ENCODE data around the gene COL23A1.
"Not testable (repeated sequence)": the region's sequence is repeated elsewhere in the genome, so short reads cannot be mapped to it uniquely, and the experiment has no call there.

The COL23A1 gene

GRCh38 chr5:178496642-178497041 is 93.6 kb downstream of the COL23A1 start:
- DNase-seq: no peak

- DNase-seq: no peak
Measured at GRCh38 chr5:178496214-178496613, 94.0 kb downstream of the COL23A1 start.

DNA sequence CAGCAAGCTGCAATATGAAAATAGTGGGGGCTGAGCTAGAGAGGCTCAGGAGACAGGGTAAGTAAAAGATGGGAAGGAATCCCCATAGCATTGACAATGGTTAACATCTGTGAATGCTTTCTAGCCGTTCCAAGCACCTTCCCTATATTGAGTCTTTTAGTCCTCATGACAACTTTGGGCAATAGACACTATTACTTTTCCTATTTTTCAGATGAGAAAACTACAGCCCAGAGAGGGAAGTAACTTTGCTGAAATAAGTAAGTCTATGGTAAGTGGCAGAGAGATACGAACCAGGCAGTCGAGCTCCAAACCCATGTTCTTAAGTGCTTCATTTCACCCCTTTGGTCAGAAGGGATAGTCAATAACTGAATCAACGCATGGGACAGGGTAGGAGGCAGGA is 94.5 kb downstream of the COL23A1 start:
- no peak for DNase-seq

DNA sequence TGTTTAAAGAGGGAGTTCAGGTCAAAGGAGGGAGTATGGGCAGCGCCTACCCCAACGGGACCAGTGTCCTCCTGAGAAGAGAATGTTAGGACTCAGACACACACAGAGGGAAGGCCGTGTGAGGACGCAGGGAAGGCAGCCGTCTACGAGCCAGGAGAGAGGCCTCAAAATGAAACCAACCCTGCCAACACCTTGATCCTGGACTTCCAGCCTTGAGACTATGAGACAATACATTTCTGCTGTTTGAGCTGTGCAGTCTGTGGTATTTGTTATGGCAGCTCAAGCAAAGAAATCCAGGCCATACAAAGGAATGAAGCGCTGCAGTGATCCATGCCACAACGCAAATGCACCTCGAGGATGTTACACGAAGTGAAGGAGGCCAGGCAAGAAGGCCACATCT is 97.9 kb downstream of the COL23A1 start:
- no peak for DNase-seq

GRCh38 chr5:178490935-178491652 is 99.1 kb downstream of the COL23A1 start:
- DNase-seq: no peak

GRCh38 chr5:178489271-178489976 is 100.8 kb downstream of the COL23A1 start:
- no peak for DNase-seq

DNA sequence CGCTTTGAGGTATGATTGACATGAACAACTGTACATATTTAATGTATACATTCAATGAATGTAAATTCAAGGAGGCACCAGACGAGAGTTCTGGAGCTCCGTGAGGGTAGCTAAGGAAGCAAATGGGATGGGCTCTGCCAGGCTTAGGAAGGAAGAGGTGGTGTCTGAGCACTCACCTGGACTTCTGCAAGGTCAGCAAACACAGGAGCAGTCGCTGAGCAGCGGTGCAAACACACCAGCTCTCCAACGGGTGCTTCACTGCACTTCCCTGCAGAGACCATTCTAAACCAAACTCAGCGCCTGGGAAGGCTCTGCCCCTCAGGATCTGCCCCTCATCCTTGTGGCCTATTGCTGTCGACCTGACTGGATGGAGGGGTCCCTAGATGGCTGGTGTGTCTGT is 101.5 kb downstream of the COL23A1 start:
- DNase-seq: no peak

GRCh38 chr5:178487911-178488600 is 102.1 kb downstream of the COL23A1 start:
- DNase-seq: no peak

DNA sequence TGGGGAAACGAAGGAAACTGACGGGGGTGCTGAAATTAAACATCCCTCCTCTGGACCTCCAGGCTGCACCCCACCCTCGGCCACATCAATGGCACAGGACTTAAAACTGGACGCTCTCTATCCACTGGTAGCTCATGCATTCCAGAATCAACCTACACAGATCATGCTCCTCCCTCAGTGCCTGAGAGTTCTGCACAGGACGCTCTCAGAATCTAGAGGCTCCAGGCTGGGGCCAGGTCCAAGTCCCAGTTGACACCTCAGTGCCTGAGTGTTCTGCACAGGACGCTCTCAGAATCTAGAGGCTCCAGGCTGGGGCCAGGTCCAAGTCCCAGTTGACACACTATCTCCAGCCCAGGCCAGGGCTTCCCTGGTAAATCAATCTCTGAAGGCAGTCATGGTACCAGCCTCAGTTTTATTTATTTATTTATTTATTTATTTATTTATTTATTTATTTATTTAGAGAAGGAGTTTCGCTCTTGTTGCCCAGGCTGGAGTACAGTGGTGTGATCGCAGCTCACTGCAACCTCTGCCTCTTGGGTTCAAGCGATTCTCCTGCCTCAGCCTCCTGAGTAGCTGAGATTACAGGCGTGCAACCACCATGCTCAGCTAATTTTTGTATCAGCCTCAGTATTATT is 103.2 kb downstream of the COL23A1 start:
- DNase-seq: not testable (repeated sequence)

GRCh38 chr5:178486239-178486641 is 104.0 kb downstream of the COL23A1 start:
- no peak for DNase-seq

DNA sequence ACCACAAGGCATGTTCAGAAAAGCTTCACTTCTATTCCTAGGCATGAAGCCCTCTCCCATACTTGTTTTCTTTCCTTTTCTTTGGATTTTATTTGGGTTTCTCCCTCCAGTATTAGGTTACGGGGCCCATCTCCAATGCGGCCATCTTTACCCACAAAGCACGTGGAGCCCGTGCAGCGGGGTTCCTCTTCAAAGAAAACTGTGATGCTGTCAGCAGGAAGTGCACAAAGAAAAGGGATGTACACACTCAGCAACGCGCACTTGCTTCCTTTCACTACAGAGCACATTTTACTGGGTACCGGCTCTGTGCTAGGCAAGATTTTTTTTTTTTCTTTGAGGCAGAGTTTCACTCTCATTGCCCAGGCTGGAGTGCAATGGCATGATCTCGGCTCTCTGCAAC is 106.6 kb downstream of the COL23A1 start:
- peak; percentile 44 for DNase-seq

DNA sequence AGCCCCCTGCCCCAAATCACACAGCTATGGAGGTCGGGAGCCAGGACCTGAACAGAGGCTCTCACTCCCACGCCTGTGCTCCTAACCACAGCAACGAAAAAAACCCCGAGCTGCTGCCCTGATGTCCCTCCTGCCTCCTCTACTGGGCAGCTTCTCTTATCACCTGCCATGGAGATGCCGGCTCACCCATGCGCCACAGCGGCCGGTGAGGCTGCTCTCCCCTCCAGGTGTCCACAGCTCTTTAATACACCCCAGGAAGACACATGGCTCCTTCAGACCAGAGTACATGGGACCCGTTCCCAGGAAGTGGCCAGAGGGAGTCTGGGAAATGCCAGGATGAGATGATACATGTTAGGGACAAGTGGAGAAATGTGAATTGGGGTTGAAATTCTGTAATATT is 110.9 kb downstream of the COL23A1 start:
- no peak for DNase-seq

GRCh38 chr5:178478370-178478769 is 111.8 kb downstream of the COL23A1 start:
- no peak for DNase-seq

- no peak for DNase-seq
Measured at GRCh38 chr5:178477802-178478201, 112.4 kb downstream of the COL23A1 start.

DNA sequence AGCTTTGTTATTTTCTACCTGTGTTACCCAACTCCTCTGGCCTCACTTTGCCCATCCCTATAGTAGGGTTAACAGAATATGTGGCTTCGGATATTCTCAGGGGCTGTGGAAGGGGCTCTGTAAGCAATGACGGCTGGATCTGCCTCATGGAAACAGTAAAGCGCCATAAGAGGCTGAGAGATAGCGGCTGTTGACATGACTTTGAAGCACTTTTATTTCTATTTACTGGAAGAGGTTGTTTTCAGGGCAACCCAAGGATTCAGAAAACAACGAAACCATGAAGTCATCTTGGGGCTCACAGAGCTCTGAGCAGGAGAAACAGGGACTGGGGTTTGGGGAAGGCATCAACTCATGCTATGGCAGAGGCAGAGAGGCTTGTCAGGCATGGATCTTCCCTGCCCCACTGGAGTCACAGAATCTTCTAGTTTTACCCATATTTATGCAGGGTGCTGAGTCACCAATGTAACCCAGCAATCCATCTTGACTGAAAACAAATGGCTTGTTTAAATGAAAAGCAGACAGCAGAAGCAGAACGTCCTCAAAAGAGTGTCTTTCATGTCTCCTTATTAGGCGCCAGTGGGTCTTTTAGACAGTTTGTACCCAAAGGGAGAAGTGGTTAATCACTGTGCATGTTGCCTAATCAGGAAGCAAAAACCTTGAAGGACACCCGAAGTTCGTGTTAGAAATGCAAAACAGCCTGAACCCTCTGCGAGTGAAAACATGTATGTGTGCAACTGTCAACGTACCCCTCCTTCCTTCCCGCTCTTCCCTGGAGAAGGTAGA is 113.0 kb downstream of the COL23A1 start:
- no peak for DNase-seq

DNA sequence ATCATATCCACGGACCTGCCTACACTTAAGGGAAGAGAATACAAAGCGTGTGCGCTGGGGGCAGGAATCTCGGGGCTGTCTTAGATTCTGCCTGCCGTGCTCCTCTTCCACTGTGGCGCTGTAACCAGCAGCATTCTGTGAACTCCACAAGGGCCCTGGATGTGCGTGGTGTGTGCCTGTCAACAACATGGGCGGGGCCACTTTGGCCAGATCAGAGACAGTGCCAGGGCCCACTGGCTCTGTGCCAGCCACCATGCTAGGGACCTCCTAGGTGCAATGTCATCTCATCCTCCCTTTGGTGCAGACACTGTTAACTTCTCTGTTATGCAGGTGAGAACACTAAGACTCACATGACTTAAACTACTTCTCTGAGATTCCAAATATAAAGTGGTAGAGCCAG is 113.7 kb downstream of the COL23A1 start:
- no peak for DNase-seq

DNA sequence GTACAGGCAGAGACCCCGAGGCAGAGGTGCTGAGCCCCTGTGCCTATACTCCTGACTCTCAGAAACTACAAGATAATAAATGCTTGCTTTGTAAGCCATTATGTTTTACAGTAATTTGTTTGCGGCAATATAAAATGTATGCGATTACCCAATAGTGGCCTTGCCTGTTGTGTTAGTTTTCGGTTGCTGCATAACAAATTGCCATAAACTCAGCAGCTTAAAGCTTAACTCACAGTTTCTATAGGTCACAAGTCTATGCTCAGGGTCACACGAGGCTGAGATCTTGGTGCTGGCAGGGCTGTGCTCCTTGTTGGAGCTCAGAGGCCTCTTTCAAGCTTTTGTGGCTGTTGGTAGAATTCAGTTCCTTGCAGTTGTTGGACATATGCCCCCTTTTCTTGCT is 114.8 kb downstream of the COL23A1 start:
- DNase-seq: no peak

- DNase-seq: no peak
Measured at GRCh38 chr5:178474562-178475184, 115.5 kb downstream of the COL23A1 start.

- DNase-seq: no peak
Measured at GRCh38 chr5:178473854-178474253, 116.3 kb downstream of the COL23A1 start.

DNA sequence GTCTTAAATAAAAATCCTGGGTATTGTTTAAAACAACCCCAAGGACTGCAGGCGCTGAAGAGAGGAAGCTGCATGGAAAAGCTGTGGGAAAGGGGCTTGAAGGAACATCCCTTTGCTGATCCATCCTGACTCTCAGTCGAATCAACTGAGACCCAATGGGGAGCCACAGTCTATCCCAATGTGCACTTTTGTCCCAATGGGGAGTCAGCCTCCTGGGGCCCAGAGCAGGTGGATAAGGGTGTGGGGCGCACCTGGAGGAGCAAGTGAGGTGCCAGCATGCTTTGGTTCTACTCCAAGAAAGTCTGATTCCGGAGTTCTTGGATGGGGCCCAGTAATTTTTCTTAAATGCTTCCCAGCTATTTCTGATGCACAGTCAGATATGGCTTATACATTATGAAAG is 118.1 kb downstream of the COL23A1 start:
- DNase-seq: no peak

DNA sequence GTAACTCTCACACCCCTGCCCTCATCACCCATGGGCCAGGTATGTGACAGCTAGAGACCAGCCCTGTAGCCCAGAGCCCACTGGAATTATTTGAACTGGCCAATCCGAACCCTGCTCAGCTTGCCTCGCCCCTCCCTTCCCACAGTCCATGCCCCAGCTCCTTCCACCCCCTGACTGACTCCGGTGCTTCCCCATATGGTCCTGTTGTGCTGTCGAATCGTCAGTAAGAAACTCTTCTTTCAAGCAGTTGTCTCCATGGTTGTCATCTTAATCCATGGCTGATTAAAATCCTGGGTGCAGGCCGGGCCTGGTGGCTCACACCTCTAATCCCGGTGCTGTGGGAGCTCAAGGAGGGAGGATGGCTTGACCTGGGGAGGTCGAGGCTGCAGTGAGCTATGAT is 118.5 kb downstream of the COL23A1 start:
- no peak for DNase-seq

DNA sequence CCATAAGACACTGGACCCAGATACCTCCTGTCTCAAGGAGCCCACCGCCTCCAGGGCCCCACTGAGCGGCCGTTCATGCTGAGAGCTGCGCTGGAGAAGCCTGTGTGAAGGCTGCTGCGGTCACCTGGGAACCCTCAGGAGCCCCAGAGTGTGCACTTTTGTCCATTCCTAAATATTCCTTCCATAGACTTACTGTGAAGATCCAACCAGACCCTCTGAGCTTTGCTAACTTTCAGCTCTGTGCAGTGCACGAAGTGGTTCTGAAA is 119.5 kb downstream of the COL23A1 start:
- DNase-seq: no peak
